Activated CD4-positive, alpha-beta T cell treated with anti-CD3 and anti-CD28 coated beads for 24 hours (primary cell): ENCODE measurements around the gene RSBN1L.
"Not testable (repeated sequence)": the region's sequence is repeated elsewhere in the genome, so short reads cannot be mapped to it uniquely, and the experiment has no call there.

Source experiments
- DNase-seq, 2 donors: peaks; one replicate each; pipeline ENCODE4 v3.0.0-alpha.2; 2020; ENCODE audit warnings: low read depth in 2 of 2

Gene RSBN1L

GRCh38 chr7:77696057-77696642 is at the start of gene RSBN1L:
TSS of gene RSBN1L (plus strand) at chr7:77696459. CDS start at chr7:77696470, 11 bp downstream.
- DNase-seq = peak; percentile 95 to 97

- DNase-seq = no peak
These were observed 47.4 kb upstream of the RSBN1L start for GRCh38 chr7:77648742-77649338.

DNA sequence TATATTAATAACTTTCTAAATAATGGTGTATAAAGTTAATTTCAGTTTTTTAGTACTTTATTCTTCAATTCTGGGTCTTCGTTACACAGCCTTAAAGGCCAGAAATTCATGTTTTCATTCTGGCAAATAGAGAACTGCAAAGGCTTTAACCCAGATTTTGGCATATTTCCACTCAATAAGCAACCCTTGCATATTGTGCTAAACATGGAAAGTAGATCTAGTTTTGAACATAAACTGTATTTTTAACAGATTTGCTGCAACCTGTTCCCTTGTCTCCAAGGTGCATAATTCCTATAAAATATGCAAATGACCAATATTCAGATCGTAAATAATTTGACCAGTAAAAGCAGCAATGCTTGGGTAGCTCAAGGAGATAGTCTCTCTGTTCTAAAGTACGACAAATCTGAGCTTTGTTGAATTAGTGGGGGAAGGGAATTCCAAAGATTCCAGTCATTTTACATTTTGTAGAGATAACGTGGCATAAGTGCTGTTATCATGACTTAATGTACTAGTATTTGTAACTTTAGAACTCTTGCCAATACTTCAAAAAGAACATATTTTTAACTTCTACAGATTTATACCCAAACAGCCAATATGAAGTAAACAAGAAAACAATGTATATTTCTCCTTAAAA is 46.4 kb upstream of the RSBN1L start:
- no peak for DNase-seq

DNA sequence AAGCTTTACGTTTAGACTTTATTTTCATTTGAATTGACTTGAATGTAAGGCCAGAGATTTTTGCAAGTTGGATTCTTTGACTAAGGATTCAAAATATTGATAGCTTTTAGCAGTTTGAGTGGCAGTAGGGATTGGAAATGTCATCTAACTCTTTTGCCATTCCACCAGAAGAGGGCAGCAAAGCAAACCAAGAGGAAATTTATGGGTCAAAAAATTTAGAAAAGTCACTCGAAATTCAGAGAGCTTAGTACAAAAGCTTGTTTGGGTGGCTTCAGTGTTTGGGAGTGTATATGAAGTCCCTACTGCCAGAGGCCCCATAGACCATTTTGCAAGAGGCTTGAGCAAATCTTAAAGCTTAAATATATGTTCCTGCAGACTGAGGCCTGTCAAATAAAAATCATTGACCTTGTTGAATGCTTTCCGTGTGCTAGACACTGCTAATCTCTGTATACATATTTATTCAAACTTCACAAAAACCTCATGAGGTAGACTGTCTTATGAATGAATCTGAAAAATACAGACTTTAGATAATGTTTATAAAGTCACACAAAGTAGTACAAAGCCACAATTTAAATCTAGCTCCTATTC is 44.6 kb upstream of the RSBN1L start:
- DNase-seq = peak in 1 of 2 donors; percentile 23

DNA sequence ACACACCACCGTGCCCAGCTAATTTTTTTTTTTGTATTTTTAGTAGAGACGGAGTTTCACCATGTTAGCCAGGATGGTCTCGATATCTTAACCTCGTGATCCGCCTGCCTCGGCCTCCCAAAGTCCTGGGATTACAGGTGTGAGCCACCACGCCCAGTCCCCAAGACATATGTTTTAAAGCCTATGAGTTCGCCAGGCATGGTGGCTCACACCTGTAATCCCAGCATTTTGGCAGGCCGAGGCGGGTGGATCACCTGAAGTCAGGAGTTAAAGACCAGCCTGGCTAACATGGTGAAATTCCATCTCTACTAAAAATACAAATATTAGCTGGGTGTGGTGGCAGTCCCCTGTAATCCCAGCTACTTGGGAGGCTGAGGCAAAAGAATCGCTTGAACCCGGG is 43.4 kb upstream of the RSBN1L start:
- not testable (repeated sequence) for DNase-seq

- DNase-seq = no peak
These were observed 42.7 kb upstream of the RSBN1L start for GRCh38 chr7:77653572-77653971.

GRCh38 chr7:77655356-77655755 is 40.9 kb upstream of the RSBN1L start:
- no peak for DNase-seq

DNA sequence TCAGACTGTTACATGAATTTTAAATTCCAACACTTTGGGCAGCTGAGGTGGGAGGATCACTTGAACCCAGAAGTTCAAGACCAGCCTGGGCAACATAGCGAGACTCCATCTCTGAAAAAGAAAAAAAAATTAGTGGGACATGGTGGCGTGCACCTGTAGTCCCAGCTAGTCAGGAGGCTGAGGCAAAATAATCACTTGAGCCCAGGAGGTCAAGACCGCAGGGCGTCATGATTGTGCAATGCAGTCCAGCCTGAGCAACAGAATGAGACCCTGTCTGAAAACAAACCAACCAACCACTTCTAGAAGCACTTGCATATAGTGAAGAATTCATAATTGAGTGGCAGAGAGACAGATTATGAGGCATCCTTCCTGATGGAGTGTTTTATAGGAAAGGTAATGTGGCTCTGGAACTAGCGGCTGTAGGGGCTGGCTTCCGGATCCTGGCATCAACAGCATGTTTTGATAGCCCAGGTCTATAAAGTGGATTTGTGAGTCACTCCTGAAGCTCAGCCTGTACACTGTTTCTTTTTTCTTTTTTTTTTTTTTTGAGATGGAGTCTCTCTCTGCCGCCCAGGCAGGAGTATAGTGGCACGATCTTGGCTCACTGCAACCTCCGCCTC is 40.3 kb upstream of the RSBN1L start:
- DNase-seq = no peak

DNA sequence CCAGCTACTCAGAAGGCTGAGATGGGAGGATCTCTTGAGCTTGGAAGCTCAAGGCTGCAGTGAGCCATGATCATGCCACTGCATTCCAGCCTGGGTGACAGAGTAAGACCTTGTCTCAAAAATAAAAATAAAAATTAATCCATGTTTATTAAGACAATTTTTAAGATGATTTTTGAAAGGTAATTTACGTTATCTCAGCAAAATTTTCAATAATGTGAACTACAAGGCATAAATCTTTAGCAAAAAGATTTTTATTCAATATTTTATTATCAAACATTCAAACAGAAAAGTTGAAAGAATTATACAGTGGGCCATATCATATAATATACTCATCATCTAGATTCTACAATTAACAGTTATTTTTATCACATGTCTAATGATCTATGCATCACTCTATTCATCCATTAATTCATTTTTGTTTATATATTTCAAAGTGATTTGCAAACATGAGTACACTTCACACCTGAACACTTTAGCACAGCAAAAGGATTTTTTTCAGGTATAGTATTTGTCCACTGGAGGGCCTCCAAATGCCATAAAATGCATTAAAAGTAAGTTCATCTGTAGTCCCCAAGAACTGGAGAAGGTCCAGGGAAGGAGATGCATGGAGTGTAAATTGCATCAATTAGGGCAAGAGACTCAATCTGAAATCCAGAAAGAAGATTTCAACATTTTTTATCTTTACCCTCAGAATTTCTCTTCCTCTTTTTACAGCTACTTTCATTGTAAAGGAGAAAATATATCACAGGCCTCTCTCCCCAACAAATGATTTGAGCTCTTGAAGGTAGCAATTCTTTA is 38.6 kb upstream of the RSBN1L start:
- peak in 1 of 2 donors; percentile 14 for DNase-seq

DNA sequence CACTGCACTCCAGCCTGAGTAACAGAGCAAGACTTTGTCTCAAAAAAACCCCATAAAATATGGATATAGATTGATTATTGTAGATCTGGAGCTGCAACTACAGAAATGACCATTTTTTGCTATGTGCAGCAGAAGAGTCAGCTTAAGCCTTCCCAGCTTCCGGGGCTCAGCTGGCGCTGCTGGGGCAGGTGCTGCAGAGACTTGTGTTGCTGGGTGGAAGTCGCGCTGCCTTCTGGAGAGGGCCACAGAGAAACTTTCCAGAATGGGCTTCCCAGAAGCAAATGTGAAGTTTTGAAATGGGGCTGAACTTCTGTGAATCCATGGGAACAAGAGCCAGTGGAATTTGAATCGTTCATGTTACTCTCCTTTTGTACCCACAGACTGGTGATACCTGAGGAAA is 37.3 kb upstream of the RSBN1L start:
- DNase-seq = no peak

- DNase-seq = no peak
These were observed 34.4 kb upstream of the RSBN1L start for GRCh38 chr7:77661816-77662215.

- no peak for DNase-seq
These were observed 33.4 kb upstream of the RSBN1L start for GRCh38 chr7:77662869-77663268.

- no peak for DNase-seq
These were observed 31.5 kb upstream of the RSBN1L start for GRCh38 chr7:77664715-77665114.

DNA sequence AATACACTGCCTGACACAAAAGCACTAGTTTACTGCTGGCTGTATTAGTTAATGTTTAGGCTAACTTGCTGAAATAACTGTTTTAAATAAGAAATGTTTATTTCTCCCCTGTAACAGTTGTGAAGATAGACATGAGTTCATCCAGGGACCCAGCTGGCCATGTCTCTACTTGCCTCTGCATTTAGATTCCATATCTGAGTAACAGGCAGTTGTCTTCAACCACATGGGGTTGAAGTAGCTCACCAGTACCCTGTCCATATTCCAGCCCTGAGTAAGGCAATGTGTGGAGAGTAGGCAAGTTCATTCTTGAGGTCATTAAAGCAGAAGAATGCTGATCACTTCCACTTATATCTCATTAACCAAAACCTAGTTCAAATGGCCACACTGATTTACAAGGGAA is 31.1 kb upstream of the RSBN1L start:
- DNase-seq = no peak

DNA sequence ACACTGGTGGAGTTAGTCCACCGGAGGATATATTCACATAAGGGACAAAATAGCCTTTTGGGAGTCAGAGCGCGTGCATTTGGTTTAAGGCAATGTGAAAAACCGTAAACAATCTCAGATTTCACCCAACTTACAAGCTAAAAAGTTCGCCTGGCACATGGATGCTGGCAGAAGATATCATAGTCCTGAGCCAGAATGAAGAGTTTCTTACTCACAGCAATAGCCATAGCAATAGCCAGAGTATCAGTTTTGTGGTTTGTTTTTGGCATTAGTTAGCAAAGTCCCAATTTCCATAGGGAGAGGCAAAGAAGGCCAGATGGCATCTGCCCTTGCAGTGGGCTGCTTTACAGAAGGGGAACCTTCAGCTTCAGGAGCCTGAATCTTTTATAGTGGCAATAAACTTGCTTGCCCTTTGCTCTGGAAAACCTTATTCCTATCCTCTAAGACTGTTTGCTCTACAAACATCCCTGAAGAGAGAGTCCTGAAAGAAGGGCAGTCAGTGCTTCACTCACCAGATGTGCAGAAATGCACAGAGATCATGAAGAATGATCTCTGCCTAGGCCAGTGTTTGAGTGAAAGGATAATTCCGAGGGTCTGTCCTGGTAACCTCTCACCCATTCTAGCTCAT is 28.7 kb upstream of the RSBN1L start:
- DNase-seq = no peak

- no peak for DNase-seq
These were observed 21.4 kb upstream of the RSBN1L start for GRCh38 chr7:77674878-77675277.

- DNase-seq = no peak
These were observed 16.7 kb upstream of the RSBN1L start for GRCh38 chr7:77679608-77680007.

GRCh38 chr7:77680266-77680665 is 16.0 kb upstream of the RSBN1L start:
- DNase-seq = no peak

DNA sequence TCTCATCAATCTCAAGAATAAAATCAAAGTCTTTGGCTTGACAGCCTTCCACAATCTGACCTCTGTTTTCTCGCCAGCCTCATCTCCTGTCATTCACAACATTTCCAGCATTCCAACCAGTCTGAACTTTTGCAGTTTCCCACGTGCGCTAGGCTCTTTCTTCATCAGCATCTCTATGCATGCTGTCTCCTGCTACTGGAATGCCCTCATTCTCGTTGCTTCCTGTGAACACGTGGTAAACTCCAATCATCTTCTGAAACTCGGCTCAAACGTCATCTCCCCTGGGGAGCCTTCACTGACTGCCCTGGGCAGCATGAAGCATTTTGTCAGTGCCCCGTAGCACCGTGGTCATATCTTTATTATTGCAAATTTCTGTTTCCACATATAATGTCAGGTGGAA is 12.2 kb upstream of the RSBN1L start:
- no peak for DNase-seq

GRCh38 chr7:77685233-77685632 is 11.0 kb upstream of the RSBN1L start:
- no peak for DNase-seq

DNA sequence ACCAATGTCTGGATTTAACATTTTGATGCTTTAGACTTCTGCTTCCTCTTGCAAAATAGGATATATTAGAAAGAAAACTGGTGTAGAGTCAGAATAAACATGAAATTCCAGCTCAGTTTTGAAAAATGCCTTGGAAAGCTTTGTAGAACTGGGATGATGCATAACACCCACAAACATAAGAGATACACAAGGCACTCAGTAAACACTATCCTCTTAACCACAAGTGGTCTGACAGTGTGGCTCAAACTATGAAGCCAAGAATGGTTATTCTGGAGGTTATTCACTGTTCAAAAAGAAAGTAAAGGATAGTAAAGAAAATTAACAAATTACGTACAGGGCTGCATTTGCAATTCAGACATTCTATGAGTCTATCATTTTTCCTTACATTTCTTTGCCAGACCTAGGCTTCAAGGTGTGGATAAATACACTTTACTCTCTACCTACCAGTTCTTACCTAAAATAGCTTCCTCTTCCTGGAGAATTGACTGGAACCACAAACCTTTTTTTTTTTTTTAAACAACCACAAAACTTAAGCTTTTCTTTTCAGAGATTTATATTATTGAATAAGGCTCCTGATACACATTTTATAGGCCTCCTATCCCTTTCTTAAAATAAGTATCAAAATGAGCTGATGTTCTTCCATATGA is 9.0 kb upstream of the RSBN1L start:
- no peak for DNase-seq
